Lung (tissue), 12 donors: ENCODE results near the gene SFRP4. TPM values are rescaled to one million over a fixed set of nuclear protein-coding genes. Genes with fewer than 3 reads are reported as not detected.
"Not testable (repeated sequence)": the region's sequence is repeated elsewhere in the genome, so short reads cannot be mapped to it uniquely, and the experiment has no call there.

Experiments used
- ATAC-seq: fragments of 200-7000 bp; cut with Tn5 transposase; one replicate; pipeline ENCODE4 v1.9.1; 2020; ENCODE audit warnings: moderate number of reproducible peaks; ENCODE audit not compliant: insufficient read depth, low FRiP score
- DNase-seq, 3 donors: peaks; one replicate each; pipeline ENCODE4 v3.0.0-alpha.2; 2013 to 2017
- H3K27ac ChIP-seq, 2 donors: one replicate each; pipeline ENCODE4 v1.5.1; 2013; ENCODE audit warnings: mild to moderate bottlenecking in 2 of 2, moderate library complexity in 2 of 2, control low read depth in 1 of 2, inconsistent platforms in 1 of 2, low read depth in 1 of 2, low read length in 1 of 2
- H3K27me3 ChIP-seq, 3 donors: one replicate each; pipeline ENCODE4 v1.5.1; 2013; ENCODE audit warnings: low read length in 2 of 3; ENCODE audit not compliant: control insufficient read depth in 3 of 3, insufficient read depth in 3 of 3
- H3K36me3 ChIP-seq, 4 donors: one replicate each; pipeline ENCODE4 v1.5.1; 2013; ENCODE audit warnings: low read length in 4 of 4, mild to moderate bottlenecking in 1 of 4, moderate library complexity in 1 of 4; ENCODE audit not compliant: control insufficient read depth in 4 of 4, insufficient read depth in 4 of 4
- H3K4me1 ChIP-seq, 5 donors: one replicate each; pipeline ENCODE4 v1.5.1; 2013; ENCODE audit warnings: low read length in 5 of 5, mild to moderate bottlenecking in 2 of 5, moderate library complexity in 1 of 5; ENCODE audit not compliant: control insufficient read depth in 5 of 5, insufficient read depth in 5 of 5
- H3K4me3 ChIP-seq: one replicate; pipeline ENCODE4 v1.5.1; 2013; ENCODE audit warnings: mild to moderate bottlenecking, control low read depth, moderate library complexity
- H3K9ac ChIP-seq, 2 donors: one replicate each; pipeline ENCODE4 v1.5.1; 2013; ENCODE audit warnings: low read length in 2 of 2, control low read depth in 1 of 2; ENCODE audit not compliant: insufficient read depth in 1 of 2
- H3K9me3 ChIP-seq, 4 donors: one replicate each; pipeline ENCODE4 v1.5.1; 2013; ENCODE audit warnings: low read length in 3 of 4, mild to moderate bottlenecking in 1 of 4, moderate library complexity in 1 of 4; ENCODE audit not compliant: control insufficient read depth in 4 of 4, insufficient read depth in 3 of 4
- CTCF ChIP-seq: IDR thresholded peaks from 2 replicates; pipeline ENCODE4 v1.5.1; 2012; ENCODE audit warnings: mild to moderate bottlenecking; ENCODE audit errors: control extremely low read depth, extremely low read depth
- WGBS, 2 donors: extraction: QIAGEN DNeasy Blood & Tissue Kit; methylation state at CpG; one replicate each; pipeline ENCODE4 v1.1.7; 2013; 5-methylcytosine and 5-hydroxymethylcytosine counted together
- polyA plus RNA-seq, 2 donors: library from polyadenylated mRNA; stranded (reverse); fragments of 200-250 nt; gene quantifications; one replicate each; pipeline ENCODE4 v1.2.1, GENCODE V29; 2013
- total RNA-seq, 2 donors: library from RNA; depleted of rRNA in 1 of 2; stranded (reverse); fragments of >200 nt in 1 of 2; gene quantifications; one replicate each; pipeline ENCODE4 v1.2.1, GENCODE V29; 2014 to 2021
- donor health status: control.
- donor health status: control.
- donor health status: Bipolar disorder and iron deficiency.
- donor health status: healthy.
- donor health status: DM: yes; HTN: yes; CAD: no.

SFRP4 gene
- total and polyA plus RNA-seq, 4 donors: 2.5 to 5.3 (median 3.3) TPM

- no peak for ATAC-seq
- Histone ChIP-seq H3K9me3 (no peaks in the 10 kb centered on the region), H3K4me1 (peaks cover 0 to 6% (median 0%) of the 10 kb centered on the region in 5 donors), H3K36me3 (no peaks in the 10 kb centered on the region), H3K27me3 (no peaks in the 10 kb centered on the region), H3K27ac (no peak overlapping the region), H3K4me3 (no peak overlapping the region), H3K9ac (no peak overlapping the region)
- WGBS, 2 donors: 89 to 96% methylated on average over 2 of the region's 2 CpGs
- TF ChIP-seq CTCF: no peak
- DNase-seq: no peak
Measured at GRCh38 chr7:37960483-37960882, 43.9 kb upstream of the SFRP4 start.

- WGBS, 2 donors: 83 to 89% methylated on average over 9 of the region's 9 CpGs
- no peak for TF ChIP-seq CTCF
Measured at GRCh38 chr7:37957221-37957970, 40.8 kb upstream of the SFRP4 start.

GRCh38 chr7:37956791-37957190, 40.2 kb upstream of the SFRP4 start:
- Histone ChIP-seq H3K9ac (no peak overlapping the region), H3K27me3 (no peaks in the 10 kb centered on the region), H3K36me3 (no peaks in the 10 kb centered on the region), H3K9me3 (peaks cover 0 to 2% (median 0%) of the 10 kb centered on the region in 4 donors), H3K4me1 (peaks cover 0 to 6% (median 2%) of the 10 kb centered on the region in 5 donors), H3K27ac (no peak overlapping the region), H3K4me3 (no peak overlapping the region)
- no peak for TF ChIP-seq CTCF
- no peak for DNase-seq
- no peak for ATAC-seq

More at GRCh38 chr7:37957221-37957970, 40.8 kb upstream of the SFRP4 start:
- Histone ChIP-seq H3K9me3 (no peaks in the 10 kb centered on the region), H3K4me3 (no peak overlapping the region), H3K9ac (no peak overlapping the region), H3K27ac (no peak overlapping the region), H3K36me3 (no peaks in the 10 kb centered on the region), H3K27me3 (no peaks in the 10 kb centered on the region), H3K4me1 (peaks cover 0 to 6% (median 0%) of the 10 kb centered on the region in 5 donors)
- DNase-seq (peak in 2 of 3 donors; percentile 29 to 57), ATAC-seq (no peak)

GRCh38 chr7:37954217-37954616, 37.6 kb upstream of the SFRP4 start:
- H3K4me1 ChIP-seq, H3K27me3 ChIP-seq, H3K27ac ChIP-seq, H3K4me3 ChIP-seq, ATAC-seq, H3K9ac ChIP-seq, DNase-seq, H3K36me3 ChIP-seq, H3K9me3 ChIP-seq: not testable (repeated sequence)
- WGBS, 2 donors: 91 to 94% methylated on average over 1 of the region's 1 CpG
